ENCODE measurements around the gene CCBE1. TPM values are rescaled to one million over a fixed set of nuclear protein-coding genes. Genes with fewer than 3 reads are reported as not detected.

CCBE1 gene
- total RNA-seq, 1 experiment from 2014 or later, result 1.3 TPM

DNA sequence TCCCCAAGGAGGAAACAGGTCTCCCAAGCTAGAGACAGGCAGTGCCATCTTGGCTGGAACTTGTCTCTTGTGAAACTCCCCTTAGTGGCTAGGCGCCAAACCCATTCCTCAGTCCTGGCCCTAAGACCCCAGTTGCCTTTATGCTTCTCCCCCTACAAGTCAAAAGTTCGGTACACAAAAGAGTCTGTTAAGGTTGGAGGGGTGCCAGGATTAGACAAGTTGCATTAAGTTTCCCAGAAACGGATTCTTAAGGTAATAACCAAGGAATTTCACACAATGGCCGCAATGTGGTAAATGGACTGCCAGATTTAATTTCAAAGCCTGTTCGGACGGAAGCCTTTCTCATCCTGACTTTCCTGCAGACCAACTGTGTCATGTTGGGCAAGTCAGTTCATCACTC is 80.7 kb downstream of the CCBE1 start:
- Histone ChIP-seq H3K4me3 (ENCODE audit: insufficient read depth, low read depth, low read length) (no peak overlapping the region), H3K36me3 (replicated peaks; ENCODE audit: control insufficient read depth, insufficient read depth, low read length) (no peaks in the 10 kb centered on the region), H3K27me3 (ENCODE audit: control insufficient read depth, insufficient read depth, low read length) (no peaks in the 10 kb centered on the region)
- no peak for DNase-seq

- Histone ChIP-seq H3K27me3 (ENCODE audit: control insufficient read depth, insufficient read depth, low read length) (no peaks in the 10 kb centered on the region; the same call in 1 of the 2 replicates), H3K36me3 (replicated peaks; ENCODE audit: control insufficient read depth, insufficient read depth, low read length) (no peaks in the 10 kb centered on the region), H3K4me3 (ENCODE audit: insufficient read depth, low read depth, low read length) (no peak overlapping the region)
- DNase-seq, result no peak
Measured at GRCh38 chr18:59613903-59614302, 83.3 kb downstream of the CCBE1 start.

GRCh38 chr18:59612381-59612780 is 84.8 kb downstream of the CCBE1 start:
- Histone ChIP-seq H3K27me3 (ENCODE audit: control insufficient read depth, insufficient read depth, low read length) (no peaks in the 10 kb centered on the region; the same call in 1 of the 2 replicates), H3K36me3 (replicated peaks; ENCODE audit: control insufficient read depth, insufficient read depth, low read length) (no peaks in the 10 kb centered on the region), H3K4me3 (ENCODE audit: insufficient read depth, low read depth, low read length) (no peak overlapping the region)
- DNase-seq, result no peak

- H3K27me3 ChIP-seq (ENCODE audit: control insufficient read depth, insufficient read depth, low read length), result no peaks in the 10 kb centered on the region; the same call in 1 of the 2 replicates
- H3K36me3 ChIP-seq (replicated peaks; ENCODE audit: control insufficient read depth, insufficient read depth, low read length), result no peaks in the 10 kb centered on the region
- no peak for DNase-seq
- no peak overlapping the region for H3K4me3 ChIP-seq (ENCODE audit: insufficient read depth, low read depth, low read length)
Measured at GRCh38 chr18:59610546-59611140, 86.6 kb downstream of the CCBE1 start.

GRCh38 chr18:59609654-59610053 is 87.6 kb downstream of the CCBE1 start:
- H3K4me3 ChIP-seq (ENCODE audit: insufficient read depth, low read depth, low read length), result no peak overlapping the region
- H3K36me3 ChIP-seq (replicated peaks; ENCODE audit: control insufficient read depth, insufficient read depth, low read length), result no peaks in the 10 kb centered on the region
- H3K27me3 ChIP-seq (ENCODE audit: control insufficient read depth, insufficient read depth, low read length), result no peaks in the 10 kb centered on the region; the same call in 1 of the 2 replicates
- DNase-seq, result no peak

DNA sequence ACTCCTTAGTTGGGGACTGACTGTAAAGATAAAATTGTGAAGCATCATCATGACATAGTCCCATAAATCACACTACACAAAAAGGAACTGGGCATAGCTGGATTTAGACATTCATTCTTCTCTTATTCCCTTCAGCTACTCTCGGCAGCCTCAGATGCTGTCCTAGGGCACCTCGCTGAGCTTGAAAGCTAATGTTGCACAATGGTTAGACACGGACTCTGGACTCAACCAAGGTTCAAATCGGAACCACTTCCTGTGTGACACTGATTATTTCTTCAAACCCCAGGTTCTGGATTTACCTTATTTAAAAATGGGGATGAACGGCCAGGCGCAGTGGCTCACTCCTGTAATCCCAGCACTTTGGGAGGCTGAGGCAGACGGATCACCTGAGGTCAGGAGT is 89.8 kb downstream of the CCBE1 start:
- no peak overlapping the region for H3K4me3 ChIP-seq (ENCODE audit: insufficient read depth, low read depth, low read length)
- DNase-seq, result no peak
- H3K36me3 ChIP-seq (replicated peaks; ENCODE audit: control insufficient read depth, insufficient read depth, low read length), result no peaks in the 10 kb centered on the region
- no peaks in the 10 kb centered on the region; the same call in 1 of the 2 replicates for H3K27me3 ChIP-seq (ENCODE audit: control insufficient read depth, insufficient read depth, low read length)

- no peaks in the 10 kb centered on the region; the same call in 1 of the 2 replicates for H3K27me3 ChIP-seq (ENCODE audit: control insufficient read depth, insufficient read depth, low read length)
- no peak for DNase-seq
- no peak overlapping the region for H3K4me3 ChIP-seq (ENCODE audit: insufficient read depth, low read depth, low read length)
- H3K36me3 ChIP-seq (replicated peaks; ENCODE audit: control insufficient read depth, insufficient read depth, low read length), result no peaks in the 10 kb centered on the region
Measured at GRCh38 chr18:59607078-59607379, 90.2 kb downstream of the CCBE1 start.

DNA sequence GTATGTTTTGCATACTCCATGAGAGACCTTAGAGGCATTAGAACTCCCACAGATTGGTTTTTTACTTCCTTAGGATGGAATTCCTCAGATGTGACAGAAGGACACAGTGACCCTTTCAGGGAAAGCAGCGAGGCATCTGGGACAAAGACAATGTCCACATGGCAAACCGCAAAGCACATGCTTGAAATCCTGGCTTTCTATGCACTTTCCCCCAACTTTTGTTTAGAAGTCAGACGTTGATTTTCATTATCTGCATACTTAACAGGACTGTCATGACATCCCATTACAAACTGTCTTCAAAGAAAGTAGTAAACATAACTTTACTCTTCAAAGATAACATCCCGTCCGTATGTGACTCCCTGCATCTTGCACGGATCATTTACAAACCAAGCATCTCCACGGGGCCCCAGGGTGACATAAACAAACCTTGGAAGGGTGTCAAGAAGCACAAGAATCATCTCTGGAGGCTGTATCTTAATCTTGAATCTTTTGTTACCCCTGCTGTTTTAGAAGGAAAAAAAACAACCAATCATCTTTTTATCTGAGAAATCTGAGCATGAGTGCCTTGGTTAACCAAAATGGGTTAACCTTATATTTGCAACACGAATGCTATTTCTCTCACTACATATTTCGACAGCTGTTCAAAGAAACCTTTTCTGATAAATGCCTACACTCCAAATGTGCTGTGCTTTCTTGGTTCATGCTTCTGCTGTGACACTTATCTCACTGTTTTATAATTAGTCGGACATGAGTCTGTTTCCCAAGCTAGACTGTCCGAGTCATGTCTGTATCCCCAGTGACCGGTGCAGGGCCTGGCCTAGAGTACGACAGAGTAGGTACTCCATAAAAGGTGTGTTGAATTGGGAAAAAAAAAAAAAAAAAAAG is 90.8 kb downstream of the CCBE1 start:
- Histone ChIP-seq H3K4me3 (ENCODE audit: insufficient read depth, low read depth, low read length) (no peak overlapping the region), H3K27me3 (ENCODE audit: control insufficient read depth, insufficient read depth, low read length) (no peaks in the 10 kb centered on the region; the same call in 1 of the 2 replicates), H3K36me3 (replicated peaks; ENCODE audit: control insufficient read depth, insufficient read depth, low read length) (no peaks in the 10 kb centered on the region)
- DNase-seq, result no peak

DNA sequence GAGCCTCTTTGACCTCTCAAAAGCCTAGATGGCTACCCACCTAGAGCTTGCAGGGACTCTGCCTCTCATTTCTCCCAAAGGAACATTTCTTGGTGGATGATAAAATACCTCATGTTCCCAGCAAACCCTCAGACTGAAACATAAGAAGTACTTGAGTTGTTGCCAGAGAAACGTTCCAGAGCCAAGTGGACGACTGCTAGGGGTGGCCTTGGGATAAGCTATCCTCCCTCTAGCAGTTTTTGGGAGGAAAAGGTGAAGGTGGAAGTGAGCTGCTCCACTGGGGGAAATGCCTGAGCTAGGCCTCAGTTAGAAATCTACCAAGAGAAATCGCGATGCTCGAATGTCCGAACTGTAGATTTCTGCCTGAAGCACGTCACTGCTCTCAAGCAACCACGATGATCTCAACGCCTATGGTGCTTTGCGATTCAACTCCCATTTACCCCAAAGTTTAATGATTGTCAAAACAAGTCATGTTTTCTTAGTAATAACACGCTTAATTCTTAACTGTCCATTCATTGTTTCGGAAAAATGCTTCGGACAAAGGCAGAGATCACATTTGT is 91.5 kb downstream of the CCBE1 start:
- Histone ChIP-seq H3K27me3 (ENCODE audit: control insufficient read depth, insufficient read depth, low read length) (no peaks in the 10 kb centered on the region; the same call in 1 of the 2 replicates), H3K36me3 (replicated peaks; ENCODE audit: control insufficient read depth, insufficient read depth, low read length) (no peaks in the 10 kb centered on the region), H3K4me3 (ENCODE audit: insufficient read depth, low read depth, low read length) (no peak overlapping the region)
- no peak for DNase-seq

GRCh38 chr18:59604877-59605276 is 92.3 kb downstream of the CCBE1 start:
- no peak for DNase-seq
- Histone ChIP-seq H3K36me3 (replicated peaks; ENCODE audit: control insufficient read depth, insufficient read depth, low read length) (no peaks in the 10 kb centered on the region), H3K27me3 (ENCODE audit: control insufficient read depth, insufficient read depth, low read length) (no peaks in the 10 kb centered on the region; the same call in 1 of the 2 replicates), H3K4me3 (ENCODE audit: insufficient read depth, low read depth, low read length) (no peak overlapping the region)

- H3K27me3 ChIP-seq (ENCODE audit: control insufficient read depth, insufficient read depth, low read length), result no peaks in the 10 kb centered on the region
- no peak for DNase-seq
- no peaks in the 10 kb centered on the region for H3K36me3 ChIP-seq (replicated peaks; ENCODE audit: control insufficient read depth, insufficient read depth, low read length)
- H3K4me3 ChIP-seq (ENCODE audit: insufficient read depth, low read depth, low read length), result no peak overlapping the region
Measured at GRCh38 chr18:59597049-59597448, 100.2 kb downstream of the CCBE1 start.

DNA sequence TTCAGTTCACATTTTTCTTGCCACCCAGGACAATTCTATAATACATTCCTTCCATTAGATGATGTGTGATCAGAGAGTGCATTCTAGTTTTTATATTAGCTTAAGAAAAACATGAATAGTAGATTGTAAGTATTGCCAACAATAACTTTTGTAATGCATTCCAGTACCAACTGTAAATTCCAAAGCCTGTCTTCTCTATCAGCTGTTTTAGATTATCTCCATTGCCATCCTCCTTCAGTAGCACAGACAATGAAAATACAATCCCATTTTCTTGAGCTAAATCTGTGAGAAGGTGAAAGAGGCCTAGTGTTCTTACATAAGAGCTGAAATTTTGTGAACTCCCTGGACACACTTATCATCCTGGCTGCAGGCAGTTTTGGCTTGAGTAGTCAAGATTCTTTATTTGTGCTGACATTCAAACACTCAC is 103.9 kb downstream of the CCBE1 start:
- Histone ChIP-seq H3K27me3 (ENCODE audit: control insufficient read depth, insufficient read depth, low read length) (no peaks in the 10 kb centered on the region), H3K36me3 (replicated peaks; ENCODE audit: control insufficient read depth, insufficient read depth, low read length) (no peaks in the 10 kb centered on the region), H3K4me3 (ENCODE audit: insufficient read depth, low read depth, low read length) (no peak overlapping the region)
- DNase-seq, result no peak

DNA sequence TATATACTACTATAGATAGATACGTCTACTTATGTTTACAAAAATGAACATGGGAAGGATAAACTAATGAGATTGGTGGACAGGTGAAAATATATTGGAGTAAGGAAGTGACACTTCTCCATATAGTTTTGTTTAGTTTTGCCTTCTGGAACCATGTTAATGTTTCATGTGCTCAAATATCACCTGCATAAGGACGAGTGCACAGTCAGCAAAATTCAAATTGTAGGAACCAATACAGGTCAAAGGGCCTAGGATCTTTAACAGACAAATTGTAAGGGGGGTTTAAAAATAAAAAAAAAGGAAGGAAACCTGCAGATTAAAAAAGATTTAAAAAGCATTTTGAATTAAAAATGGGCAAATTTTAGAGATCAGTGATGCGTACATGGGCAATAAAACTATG is 104.6 kb downstream of the CCBE1 start:
- Histone ChIP-seq H3K4me3 (ENCODE audit: insufficient read depth, low read depth, low read length) (no peak overlapping the region), H3K36me3 (replicated peaks; ENCODE audit: control insufficient read depth, insufficient read depth, low read length) (no peaks in the 10 kb centered on the region), H3K27me3 (ENCODE audit: control insufficient read depth, insufficient read depth, low read length) (no peaks in the 10 kb centered on the region)
- DNase-seq, result no peak

DNA sequence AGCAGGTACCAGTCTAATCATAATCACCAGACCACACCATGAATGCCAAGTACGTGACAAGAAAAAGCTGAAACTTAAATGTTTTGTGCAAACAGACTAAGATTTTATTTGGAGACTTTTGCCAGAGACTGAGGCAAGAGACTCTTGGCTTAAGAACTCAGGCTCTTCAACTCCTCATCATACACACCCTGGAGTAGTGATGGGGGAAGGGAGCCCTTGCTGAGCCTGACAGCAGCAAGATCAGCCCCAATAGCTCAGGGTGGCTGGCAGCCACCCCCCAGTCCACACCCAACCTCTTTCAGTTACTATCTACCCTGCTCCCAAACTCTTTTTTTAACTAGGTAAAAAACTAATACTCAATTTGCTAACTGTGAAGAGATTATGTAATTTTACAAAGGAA is 114.8 kb downstream of the CCBE1 start:
- no peaks in the 10 kb centered on the region for H3K36me3 ChIP-seq (replicated peaks; ENCODE audit: control insufficient read depth, insufficient read depth, low read length)
- no peak overlapping the region for H3K4me3 ChIP-seq (ENCODE audit: insufficient read depth, low read depth, low read length)
- DNase-seq, result no peak
- no peaks in the 10 kb centered on the region for H3K27me3 ChIP-seq (ENCODE audit: control insufficient read depth, insufficient read depth, low read length)

- no peak for DNase-seq
- no peaks in the 10 kb centered on the region for H3K36me3 ChIP-seq (replicated peaks; ENCODE audit: control insufficient read depth, insufficient read depth, low read length)
- no peak overlapping the region for H3K4me3 ChIP-seq (ENCODE audit: insufficient read depth, low read depth, low read length)
- H3K27me3 ChIP-seq (ENCODE audit: control insufficient read depth, insufficient read depth, low read length), result no peaks in the 10 kb centered on the region
Measured at GRCh38 chr18:59579509-59579908, 117.7 kb downstream of the CCBE1 start.
